ENCODE measurements around the gene CROCC2.

The CROCC2 gene

DNA sequence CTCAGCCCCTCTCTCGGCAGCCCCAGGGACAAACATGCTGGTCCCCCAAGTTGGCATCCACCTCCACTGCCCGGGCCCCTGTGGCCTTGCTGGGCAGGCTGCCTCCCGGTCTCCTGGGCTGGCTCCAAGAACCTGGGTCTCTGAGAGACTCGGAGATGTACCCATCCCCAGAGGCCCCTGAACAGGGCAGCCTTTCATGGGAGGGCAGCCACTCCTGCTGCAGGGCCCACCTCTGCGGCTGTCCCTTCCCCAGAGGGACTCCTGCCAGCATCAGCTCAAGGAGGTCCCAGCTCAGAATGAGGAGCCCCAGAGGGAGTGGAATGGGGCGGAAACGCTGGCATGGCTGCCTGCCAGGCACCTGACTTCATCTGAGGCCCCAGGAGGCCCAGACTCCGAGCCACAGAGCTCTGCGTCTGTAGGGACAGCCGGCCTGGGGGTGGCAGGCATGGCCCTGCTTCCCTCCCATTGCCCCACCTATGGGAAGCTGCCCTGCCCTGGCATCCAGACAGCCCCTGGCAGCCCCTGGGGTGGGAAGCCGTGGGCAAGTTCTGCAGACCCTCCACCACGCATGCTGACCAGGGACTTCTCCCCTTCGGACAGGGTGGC is 857 bp upstream of the CROCC2 start:
- no peak for DNase-seq (ENCODE audit: low read depth in 2 of 2)

DNA sequence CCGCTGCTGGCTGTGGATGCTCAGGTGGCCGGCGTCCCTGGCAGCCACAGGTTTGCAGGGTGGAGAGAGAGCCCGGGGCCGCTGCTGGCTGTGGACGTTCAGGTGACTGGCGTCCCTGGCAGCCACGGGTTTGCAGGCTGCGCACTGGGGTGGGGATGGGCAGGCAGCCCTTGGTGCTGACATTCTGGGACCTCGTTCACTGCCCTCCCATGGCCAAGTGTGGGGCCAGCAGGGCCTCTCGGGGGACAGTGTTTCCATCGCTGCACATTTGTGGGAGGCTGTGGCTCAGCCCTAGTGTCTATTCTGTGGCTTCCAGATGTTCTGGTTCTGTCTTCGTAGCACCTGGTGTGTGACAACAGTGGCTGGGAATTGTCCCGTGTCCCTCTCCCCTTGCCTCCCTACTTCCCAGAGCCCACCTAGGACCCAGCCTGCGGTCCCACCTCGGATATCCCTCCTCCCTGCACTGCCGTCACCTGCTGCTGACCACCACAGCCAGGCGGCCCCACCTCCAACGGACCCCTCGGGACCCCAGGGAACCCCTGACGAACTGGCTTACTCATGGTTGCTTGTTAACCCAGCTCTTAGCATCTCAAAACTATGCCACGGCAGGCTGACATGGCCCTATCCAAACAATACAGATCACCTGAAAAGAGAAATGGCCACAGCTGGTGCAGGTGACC is 915 bp downstream of the CROCC2 start:
- no peak for DNase-seq (ENCODE audit: low read depth in 2 of 2)

DNA sequence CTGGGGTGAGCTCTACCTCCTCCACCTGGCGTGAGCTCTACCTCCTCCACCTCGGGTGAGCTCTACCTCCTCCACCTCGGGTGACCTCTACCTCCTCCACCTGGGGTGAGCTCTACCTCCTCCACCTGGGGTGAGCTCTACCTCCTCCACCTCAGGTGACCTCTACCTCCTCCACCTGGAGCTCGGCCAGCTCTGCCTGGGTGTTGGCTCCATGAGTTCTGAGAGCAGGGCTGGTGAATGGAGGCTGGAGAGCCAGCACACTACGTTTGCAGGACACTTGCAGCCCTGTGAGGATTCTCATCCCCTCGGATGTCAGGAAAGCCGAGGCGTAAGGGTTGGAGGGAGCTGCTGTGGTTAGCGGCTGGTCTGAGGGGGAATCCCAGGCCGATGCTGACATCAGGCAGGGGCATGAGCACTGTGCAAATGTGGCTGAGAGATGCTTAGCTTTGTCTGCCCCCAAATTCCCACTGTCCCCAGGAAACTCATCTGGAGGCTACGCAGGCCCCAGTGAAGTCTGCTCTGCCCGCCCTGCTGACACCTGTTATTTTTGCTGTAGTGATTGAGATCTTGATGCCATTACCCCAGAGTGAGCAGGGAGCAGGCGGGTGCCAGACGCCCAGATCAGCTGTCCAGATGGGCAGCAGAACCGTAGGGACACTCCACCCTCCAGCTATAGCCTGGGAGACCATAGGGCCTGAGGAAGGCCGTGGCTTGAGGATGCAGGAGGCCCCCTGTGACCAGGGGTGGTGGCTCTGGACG is 3.3 kb downstream of the CROCC2 start:
- no peak for DNase-seq (ENCODE audit: low read depth in 2 of 2)

DNA sequence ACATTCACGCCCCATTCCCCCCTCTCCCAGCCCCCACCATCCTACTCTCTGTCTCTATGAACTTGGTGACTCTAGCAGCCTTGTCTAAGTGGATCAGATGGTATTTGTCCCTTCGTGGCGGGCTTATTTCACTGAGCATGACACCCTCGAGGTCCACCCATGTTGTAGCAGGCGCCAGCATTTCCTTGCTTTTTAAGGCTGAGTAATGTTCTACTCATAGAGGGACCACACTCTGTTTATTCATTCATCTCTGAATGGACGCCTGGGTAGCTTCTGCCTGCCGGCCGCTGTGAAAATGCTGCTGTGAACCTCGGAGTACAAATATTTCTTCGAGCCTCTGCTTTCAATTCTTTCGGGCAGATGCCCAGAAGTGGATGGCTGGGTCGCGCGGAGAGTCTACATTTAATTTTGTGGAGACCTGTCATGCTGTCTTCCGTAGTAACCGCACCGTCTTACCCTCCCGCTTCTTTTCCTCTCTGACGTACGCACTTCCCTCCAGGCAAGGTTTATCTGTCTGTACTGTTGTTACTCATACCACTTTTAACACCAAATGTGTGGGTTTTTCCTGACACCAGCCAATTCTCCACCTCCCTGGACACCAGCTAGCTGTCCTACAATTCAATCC is 5.6 kb downstream of the CROCC2 start:
- DNase-seq (ENCODE audit: low read depth in 2 of 2): no peak

DNA sequence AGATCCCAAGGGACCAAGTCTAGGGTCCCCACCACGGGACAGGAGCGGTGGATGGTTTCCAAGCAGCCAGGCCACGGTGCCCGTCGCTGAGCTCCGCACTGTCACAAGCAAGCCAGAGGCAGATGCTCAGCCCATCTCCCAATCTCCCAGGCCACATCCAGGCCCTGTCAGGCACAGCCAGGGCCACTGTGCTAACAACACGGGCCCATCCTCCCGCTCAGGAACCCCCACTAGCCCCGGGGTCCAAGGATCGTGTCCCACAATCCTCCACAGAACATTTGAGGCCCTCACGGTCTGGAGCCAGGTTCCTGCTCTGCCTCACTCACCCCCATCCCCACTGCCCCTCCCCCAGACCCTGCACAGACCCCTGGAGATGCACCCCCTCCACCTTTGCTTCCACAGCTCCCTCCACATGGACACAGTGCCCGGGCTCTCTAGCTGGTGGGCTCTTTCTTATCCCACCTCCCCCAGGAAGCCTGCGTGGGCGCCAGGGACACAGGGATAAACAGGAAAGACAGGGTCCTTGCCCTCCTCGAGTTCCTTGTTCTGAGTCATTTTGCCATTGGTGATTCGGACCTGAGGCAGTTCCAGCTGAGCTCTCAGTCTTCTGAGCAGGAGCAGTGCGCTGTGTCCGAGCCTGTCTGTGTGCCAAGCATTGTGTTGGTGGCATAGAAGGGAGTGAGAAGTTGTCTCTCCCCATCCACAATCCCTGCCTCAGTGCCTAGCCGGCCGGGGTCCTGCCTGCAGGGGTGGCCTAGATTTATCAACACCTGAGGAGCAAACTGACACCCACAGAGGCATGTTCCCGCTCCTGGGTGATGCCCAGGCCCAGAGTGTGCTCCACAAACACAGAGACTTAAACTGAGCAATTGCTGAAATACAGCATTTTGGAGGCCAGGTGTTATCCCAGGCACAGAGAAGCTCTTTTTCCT is 7.0 kb downstream of the CROCC2 start:
- DNase-seq (ENCODE audit: low read depth in 2 of 2): no peak

DNA sequence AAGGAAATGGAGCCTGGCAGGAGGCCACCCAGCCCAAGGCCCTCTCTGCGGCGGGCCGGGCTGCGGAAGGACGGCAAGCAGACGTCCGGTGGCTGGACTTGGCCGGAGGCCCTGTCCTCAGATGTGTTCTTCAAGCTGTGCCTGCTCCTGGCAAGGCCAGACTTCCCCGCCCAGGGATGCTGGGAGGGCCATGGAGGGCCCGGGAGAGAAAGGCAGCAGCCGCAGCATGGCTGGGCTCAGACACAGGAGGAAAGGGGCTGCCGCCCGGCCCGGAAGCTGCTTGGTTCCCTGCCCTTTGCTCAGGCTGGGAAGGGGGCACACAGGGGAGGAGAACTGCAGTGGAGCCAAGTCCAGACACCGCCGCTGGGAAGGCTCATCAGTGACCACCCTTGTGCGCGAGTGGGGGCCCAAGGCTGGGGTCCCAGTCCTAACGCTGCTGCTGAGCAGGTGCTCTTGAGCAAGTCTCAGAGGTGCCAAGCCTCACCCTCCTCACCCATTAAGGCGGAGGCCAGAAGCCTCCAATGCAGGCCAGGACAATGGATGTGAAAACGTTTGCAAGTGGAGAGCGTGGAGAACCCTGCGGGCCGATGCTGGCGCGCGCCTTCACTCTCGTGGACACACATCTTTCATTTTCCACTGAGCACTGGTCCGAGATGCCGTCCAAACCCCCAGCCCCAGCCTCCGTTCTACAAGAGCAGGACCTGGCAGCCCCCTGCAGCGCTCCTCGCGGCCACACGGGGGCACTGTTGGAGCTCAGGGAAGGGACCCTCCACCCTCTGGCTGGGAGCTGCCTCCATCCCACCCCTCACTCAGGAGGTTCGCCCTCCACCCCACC is 7.9 kb downstream of the CROCC2 start:
- peak; percentile 26 to 47 for DNase-seq (ENCODE audit: low read depth in 2 of 2)

DNA sequence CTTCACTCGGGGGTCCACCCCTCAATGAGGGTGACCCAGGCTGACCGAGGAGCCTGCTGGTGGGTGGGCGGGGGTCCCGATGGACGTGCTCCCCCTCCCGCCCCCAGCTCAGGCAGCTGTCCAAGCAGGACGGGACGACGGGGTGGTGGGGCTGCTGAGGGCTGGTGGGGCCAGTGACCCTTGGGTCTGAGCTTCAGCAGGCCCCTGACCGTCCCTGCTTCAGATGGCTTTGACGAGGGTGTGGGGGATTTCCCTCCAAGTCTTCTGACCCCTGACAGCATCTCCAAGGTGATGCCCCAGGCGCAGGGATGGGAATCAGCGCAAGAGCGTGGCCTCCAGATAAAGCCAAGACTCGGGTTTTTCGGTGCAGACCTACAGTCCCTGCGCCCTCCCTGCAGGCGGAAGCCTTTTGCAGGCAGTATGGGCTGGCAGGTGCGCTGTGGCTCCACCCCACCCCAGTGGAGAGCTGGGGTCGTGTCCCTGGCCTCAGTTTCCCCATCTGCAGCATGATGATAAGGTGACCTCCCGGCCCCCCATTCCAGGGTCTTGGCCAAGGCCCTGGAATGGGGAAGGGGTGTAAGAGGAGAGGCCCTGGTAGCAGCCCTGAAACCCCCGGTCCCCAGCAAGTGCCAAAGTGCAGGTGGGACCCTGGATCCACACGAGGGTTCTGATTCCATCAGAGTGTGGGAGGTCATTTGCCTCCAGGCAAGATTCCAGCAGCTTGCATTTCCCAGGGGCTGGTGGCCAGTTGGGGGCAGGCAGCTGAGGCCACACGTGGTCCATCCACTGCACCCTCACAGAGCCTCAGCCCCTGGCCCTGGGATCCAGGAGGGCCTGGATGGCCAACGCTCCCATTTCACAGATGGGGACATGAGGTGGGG is 8.7 kb downstream of the CROCC2 start:
- no peak for DNase-seq (ENCODE audit: low read depth in 2 of 2)

DNA sequence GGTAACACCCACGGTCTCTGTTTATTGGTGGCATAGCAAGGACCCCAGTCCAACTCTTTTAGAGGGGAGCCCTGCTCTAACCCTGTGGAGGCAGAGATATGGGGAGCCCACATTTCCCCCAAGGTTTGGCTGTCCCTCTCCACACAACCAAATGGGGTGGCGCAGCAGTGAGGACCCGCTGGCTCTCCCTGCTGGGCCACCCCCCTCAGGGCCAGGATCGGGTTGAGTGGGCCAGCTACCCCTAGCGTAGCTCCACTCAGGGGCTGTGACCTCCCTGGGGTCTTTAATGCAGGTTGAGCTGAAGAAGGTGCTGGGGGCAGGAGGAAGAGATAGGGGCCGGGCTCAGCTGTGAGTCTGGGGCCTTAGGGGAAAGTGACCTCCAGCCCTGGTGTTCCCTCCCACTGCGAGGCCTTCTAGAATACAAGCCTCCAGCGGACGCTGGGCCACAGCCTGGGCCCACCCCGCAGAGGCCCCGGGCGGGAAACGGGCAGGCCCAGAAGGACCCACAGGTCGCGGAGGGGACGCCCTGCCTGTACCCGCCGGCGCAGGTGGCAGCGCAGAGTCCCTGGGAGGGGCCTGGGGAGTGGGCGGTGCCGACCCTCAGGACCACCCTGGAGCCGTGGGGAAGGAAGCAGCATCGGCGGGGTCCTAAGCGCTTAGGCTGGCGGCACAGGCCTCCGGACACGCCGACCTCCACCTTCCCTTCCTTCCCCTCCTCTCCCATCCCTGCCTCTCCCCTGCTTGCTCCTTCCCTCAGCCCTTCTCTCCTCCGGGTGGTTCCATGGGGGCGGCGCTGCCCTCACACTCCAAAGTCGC is 9.6 kb downstream of the CROCC2 start:
- DNase-seq (ENCODE audit: low read depth in 2 of 2): no peak

DNA sequence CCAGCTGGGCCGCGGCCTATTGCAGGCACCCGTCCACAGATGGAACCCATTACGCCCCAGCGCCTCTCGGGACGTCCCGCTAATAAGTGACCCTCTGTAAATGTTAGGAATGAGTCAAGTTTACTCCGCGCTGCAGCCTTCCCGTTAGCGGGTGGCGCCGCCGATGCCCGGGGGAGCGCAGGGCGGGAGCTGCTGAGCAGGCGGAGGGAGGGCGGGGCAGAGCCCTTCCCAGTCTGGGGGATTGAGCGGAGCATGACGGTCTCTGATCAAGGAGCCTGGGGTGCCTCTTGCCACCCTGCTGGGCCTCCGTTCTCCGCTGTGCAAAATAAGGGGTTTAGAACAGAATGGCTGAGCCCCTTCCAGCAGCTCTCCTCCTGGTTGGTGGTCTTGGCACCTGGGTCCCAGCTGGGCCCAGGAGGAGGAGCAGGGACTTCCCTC is 10.5 kb downstream of the CROCC2 start:
- no peak for DNase-seq (ENCODE audit: low read depth in 2 of 2)

DNA sequence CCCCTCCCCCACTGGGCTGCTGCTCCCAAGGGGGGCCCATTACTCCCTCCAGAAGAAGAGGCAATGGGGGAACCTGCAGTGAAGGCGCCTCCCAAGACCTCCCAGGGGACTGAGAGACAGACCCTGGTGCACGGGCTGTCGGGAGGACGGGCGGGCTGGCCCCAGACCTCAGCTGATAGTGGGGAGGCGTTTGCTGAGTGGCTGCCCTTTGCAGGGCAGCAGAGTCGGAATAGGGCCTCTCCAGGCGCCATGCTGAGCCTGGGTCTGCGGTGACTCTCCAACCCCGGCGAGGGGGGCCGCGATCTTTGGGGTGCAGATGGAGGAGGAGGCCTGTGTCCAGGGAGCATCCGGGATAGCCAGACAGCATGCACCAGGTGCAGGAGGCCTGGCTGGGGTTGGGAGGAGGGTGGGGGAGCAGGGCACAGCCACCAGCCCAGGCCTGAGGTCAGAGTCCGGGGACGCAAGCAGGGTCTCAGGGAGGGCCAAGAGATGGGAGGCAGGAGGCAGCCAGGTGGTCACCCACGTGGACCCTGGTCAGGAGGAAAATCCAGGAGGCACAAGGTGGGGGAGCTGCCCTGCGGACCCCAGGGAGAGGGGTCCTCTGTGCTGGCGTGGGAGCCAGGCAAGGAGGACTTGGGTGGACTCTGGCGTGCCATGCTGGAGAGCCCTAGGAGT is 11.0 kb downstream of the CROCC2 start:
- DNase-seq (ENCODE audit: low read depth in 2 of 2): no peak

DNA sequence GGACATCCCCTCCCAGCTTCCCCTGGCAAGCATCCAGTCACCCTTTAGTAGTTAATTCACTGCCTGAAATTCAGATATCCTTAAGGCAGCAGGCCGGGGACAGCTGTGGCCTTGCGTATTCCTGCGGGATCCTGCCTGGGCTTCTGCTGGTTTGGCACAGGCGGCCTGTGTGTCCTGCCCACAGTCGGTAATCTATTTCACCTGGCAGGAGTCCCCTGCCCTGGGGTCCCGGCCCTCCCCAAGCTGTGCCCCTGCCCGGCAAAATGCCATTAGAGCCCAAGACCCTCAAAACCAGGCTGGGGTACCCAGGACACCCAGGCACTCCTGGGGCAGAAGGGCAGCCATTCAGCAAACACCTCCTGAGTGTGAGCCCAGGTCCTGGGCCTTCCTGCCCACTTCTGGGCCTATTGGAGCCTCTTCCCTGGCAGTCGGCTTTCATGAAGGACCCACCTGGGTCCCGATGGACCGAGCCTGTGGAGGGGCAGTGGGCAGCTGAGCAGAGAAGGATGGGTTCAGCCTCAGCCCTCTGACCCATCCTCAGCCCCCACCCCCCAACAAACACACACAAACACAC is 11.6 kb downstream of the CROCC2 start:
- DNase-seq (ENCODE audit: low read depth in 2 of 2): no peak

DNA sequence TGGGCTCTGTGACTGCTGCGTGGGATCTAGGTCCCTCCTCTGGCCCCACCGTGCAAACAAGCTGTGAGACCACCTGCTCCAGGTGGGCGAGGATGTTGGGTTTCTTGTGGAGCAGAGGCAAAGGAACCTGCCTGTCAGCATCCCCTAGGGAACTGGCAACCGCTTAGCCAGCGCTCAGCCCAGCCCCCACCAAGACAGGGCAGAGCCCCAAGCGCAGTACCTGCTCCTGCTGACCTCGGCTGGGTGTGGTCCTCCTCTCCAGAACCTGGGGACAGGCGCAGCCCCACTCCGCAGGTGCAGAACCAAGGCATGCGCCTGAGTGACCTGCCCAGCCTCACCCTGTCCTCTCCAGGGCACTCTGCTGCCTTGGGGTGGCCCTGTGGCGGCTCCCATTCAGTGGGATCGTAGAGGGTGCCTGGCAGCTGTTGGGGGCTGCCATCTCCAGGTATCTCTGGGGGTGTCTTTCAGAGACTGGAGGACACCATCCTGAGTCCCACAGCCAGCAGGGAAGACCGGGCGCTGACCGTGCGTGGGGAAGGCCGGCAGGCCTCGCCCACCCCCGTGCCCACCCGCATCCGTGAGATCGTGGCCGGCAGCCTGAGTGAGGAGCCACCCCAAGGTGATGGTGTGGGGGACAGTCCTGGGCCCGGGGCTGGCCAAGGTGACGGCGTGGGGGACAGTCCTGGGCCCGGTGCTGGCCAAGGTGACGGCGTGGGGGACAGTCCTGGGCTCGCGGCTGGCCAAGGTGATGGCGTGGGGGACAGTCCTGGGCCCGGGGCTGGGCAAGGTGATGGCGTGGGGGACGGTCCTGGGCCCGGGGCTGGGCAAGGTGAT is 12.3 kb downstream of the CROCC2 start:
- no peak for DNase-seq (ENCODE audit: low read depth in 2 of 2)

DNA sequence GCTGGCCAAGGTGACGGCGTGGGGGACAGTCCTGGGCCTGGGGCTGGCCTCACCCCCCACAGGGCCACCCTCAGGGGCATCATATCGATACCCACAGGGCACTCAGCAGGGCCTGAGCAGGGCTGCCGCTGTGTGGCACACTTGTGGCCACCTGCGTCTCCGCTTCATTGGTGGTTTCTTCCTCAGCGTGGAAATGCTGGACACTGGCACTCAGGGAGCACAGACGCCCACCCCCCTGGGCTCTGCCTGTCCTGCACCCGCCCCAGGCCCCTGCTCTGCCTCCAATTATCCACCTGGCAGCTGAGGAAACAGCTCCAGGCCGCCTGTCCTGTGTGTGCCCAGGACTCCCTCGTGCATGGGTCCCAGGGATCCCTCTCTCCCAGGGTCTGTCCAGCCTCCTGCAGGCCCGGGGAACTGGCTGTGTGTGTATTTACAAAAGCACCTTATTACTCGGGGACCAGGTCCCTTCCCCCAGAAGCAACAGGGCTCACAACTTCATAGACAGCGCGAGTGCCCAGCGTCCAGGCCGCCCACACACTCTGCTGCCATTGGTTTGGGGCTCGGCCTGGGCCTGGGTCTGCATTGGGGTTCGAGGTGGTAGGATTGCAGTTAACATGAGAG is 13.1 kb downstream of the CROCC2 start:
- DNase-seq (ENCODE audit: low read depth in 2 of 2): no peak

DNA sequence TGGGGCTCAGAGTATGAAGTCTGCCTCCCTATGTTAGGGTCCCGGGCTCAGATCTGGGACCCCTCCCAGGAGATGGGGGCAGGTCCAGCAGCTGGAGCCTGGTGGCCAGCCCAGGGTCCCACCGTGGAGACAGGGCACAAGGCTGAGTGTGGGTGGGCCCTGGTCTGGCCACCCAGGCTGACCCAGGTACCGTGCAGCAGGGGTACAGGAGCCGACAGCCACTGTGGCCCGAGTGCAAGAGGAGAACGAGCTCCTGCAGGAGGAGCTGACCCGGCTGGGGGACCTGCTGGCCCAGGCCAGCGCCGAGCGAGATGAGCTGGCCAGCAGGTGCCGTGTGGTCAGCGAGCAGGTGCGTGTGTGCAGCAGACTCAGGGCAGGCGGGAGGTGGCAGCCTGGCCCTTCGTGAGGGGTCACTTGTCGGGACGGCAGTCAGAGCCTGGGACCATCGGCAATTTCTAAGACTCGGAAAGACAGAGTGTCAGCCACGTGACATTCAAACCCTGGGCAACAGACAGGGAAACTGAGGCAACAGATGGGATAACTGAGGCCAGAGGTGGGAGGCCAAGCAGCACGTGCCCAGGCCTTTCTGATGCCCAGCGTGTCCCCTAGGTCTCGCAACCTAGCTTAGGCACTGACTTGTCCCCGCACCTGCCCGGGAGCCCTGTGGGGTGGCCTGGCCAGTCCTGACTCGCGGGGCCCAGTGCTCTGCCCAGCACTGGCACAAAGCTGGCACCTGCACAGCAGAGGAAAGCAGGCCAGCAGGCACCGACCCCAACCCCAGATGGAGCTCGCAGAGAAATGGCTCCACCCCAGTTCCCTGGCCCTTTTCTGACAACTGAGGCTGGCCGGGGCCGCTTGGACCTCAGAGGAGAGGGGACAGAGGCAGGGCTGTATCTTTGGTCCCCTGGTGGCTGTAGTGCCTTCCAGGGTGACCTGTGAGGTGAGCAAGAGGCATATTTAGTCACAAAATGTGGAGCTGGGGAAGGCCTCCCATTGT is 13.9 kb downstream of the CROCC2 start:
- no peak for DNase-seq (ENCODE audit: low read depth in 2 of 2)

DNA sequence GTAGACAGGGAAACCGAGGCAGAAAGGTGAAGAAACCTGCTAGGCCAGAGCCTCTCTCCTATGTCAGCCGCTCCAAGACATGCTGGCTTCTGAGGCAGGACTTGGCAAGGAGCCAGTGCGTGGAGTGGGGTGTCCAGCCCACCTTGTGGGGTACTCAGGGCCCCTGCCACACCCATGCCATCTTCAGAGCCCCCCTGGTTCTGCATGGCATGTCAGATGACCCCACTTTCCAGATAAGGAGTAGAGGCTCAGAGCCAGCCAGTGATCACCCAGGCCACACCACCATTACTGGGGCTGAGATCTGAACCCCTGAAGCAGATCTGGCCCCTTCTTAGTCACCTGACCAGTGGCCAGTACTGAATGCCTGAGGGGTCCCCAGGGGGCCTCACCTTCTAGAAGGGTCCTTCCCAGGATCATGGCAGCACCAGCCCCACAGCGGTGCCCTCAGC is 14.7 kb downstream of the CROCC2 start:
- DNase-seq (ENCODE audit: low read depth in 2 of 2): no peak

Measured in stimulated activated CD4-positive, alpha-beta T cell treated with anti-CD3 and anti-CD28 coated beads, Interleukin-1b, Interleukin-23, amount 100 ng/mL, for 1 hour (primary cell).